Sciatic nerve (tissue), 2 donors: Measurements from ENCODE around the gene LRMDA. TPM values are rescaled to one million over a fixed set of nuclear protein-coding genes. Genes with fewer than 3 reads are reported as not detected.

ENCODE experiments used
- ATAC-seq: fragments of 200-7000 bp; cut with Tn5 transposase; one replicate; pipeline ENCODE4 v1.9.1; 2020; ENCODE audit warnings: mild to moderate bottlenecking, moderate library complexity
- DNase-seq: peaks from one replicate; pipeline ENCODE4 v3.0.0-alpha.2; 2020; ENCODE audit warnings: low spot score
- intact Hi-C: fragments of 100-400 bp; cut with DNase I; formaldehyde crosslinking; loops from one replicate; pipeline ENCODE4 v1.14.2; 2022
- total RNA-seq: library from RNA; stranded (reverse); fragmentation: NEBNext Ultra II Directional; extraction: Animal tissue kit (Norgen Biotek cat#: 25700); gene quantifications from one replicate; pipeline ENCODE4 v1.2.1, GENCODE V29; 2021
- donor health status: DM: no; HTN: no; CAD: no.
- donor health status: DM: no; HTN: no; CAD: no.

The LRMDA gene
- total RNA-seq, 1 donor from 2014 or later = 16.6 TPM

DNA sequence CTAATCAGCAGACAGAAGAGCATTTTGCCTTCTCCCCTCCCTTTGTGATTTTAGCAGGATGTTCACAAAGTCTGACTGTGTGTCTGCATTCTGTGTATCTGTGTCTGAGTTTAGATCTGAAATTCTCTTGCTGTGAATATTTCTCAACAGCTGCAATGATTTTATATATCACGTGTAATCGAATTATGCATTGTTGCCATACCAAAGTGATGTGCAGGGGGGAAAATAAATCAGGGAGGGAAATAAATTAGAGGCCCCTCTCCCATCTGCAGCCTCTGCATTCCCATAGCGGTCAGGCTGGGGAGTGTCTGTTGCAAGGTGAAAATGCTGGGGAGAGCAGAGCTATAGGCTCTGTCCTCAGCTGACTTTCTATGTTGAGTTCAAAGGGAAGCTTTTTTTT, 209.0 kb downstream of the LRMDA start:
- intact Hi-C loops = no loop called here
- no peak for DNase-seq
- ATAC-seq = no peak

DNA sequence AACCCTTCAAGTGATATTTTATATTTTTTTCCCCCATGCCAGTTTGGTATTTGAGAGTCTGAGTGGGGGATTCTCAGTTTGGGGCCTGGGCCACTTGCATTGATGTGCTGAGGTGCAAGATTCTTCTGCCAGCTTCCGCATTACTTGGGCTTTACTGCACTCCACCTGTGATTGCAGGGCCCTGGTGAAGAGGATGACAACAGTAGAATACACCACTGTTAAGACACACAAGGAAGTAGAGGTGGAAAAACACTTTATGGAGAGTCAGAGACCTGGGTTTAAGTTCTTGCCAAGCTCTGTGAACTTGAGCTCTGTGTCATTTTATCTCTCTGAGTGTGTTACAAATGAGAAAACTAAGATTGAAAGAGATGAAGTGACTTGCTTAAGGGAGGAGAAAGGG, 209.4 kb downstream of the LRMDA start:
- ATAC-seq (no peak), DNase-seq (no peak)
- intact Hi-C loops = no loop called here

DNA sequence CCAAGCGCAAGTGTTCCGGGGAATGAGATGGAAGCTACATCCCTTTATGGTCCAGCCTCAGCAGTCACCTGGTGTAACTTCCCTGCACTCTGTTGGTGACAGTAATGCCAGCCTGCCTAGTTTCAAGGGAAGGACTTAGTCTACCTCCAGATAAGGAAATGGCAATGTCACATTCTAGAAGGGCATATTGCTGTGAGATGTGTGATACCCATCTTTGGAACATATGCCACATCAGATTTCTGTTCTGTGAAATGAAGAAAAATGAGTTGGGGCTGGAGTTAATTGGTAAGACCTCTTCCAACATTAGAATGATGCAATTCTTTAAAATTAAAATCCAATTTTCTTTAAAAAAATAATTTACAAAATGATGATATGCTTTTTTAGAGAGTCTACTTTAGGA, 212.0 kb downstream of the LRMDA start:
- intact Hi-C loops = no loop called here
- DNase-seq = no peak
- ATAC-seq = no peak

DNA sequence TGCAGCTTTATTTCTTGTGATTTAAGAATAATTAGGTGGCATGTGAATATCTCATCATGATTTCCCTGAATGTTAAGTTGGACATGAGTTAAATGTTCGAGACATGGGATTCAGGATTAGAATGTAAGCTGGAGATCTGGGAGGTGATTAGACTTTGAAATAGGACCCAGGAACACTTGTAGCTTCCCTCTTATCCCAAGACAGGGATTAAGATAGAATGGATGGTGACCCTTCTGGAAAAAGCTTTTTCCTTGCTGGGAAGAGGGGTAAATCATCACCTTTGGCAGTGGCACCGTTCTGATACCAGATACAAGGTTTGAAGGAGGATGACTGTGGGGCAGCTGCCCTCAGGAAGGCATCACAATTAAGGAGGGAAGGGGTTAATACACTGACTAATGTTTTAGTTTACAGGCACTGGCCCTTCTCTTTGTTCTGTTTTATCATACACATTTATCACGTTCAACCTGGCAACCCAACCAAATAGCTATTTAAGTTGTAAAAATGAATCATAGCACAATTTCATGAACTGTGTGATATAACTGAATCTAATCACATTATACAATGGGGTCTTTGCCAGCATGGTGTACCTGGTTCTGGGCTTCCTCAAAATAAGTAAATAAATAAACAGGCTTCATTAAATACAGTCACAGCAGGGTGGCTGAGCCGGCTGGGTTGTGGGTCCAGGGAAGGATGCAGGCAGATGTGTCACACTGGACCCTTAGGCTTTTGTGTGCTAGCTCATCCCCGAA, 212.7 kb downstream of the LRMDA start:
- intact Hi-C loops = no loop called here
- no peak for DNase-seq
- no peak for ATAC-seq

DNA sequence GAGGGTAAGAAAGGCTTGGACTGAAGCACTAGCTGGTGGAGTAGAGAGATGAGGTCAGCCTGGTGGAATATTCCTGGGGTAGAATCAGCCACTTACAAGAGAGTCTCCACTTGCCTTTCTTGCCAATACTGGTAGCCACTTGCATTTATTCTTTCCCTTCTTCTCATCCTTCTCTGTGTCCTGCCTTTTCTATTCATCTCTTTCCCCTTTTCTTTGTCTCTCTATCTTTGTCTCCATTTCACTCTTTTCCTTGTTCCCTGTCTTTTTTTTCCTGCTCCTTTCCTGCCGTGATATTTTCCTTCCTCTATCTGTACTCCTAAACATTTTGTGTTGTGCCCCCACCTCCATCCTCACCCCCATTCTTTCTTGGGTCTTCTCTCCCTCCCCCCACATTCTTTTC, 214.3 kb downstream of the LRMDA start:
- intact Hi-C loops = no loop called here
- ATAC-seq = no peak
- DNase-seq = no peak

DNA sequence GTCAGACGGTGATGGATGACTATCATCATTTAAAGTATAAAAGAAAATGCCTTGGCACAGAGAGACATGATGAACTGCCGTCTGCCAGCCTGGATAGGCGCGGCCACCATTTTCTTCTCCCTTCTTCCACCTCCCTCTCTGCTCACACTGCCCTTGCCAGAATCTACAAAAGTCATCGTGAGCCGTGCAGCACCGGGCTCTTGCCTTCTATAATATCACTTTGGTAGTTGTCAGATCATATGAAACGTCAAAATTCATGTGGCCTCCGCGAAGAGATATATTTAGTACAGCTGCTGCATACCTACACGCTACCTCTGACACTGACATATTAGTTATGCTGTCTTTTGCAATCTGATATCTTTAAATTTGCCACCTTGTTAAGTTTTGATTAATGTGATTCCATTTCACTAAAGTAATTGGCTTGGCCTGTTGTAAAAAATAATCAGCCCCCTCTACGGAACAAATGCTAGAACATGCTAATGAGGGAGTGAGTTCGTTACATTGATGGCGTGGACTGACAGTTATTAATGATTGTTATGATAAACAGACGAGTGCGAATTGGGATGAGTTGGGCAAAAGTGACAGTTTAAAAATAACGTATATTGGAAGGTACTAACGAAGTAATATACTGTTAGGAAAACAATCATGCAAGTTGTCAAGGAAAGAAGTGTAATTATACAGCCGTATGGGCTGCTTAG, 214.9 kb downstream of the LRMDA start:
- intact Hi-C loops = no loop called here
- ATAC-seq = no peak
- DNase-seq = no peak

DNA sequence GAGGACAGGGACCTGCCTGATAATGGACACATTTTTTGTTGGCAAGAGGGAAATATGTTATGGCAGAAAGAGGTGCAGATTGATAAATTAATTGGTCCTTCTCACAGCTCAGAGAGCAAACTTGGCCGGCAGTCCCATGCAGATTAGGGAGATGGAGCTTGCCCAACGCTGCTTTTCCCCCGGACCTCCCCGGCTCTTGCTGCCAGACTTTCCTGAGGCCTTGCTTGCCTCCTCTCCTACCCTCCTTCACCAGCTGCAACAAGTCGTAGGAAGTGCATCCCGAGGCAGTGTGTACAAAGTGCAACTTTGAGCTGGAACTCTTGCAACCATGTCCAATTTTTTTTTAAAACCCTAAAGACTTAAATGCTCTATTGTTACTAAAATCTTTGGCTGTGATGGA, 215.5 kb downstream of the LRMDA start:
- intact Hi-C loops = no loop called here
- ATAC-seq (no peak), DNase-seq (no peak)

DNA sequence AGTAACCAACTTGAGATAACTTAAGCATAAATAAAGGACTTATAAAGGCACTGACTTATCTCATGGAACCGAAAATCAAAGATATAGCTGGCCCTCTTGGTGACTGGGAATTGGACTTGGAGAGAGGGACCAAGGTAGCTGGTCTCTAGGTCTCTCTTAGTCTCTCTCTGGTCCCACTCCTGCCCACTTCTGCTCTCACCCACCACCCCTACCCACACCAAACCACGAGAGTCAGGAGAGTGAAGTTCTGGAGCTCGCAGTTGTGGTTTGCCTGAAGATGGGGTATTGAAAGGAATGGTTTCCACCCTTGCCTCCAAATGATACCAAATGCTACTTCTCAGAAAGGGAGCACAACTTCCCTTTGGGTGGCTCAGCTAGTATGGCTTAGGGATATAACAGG, 216.3 kb downstream of the LRMDA start:
- no peak for ATAC-seq
- DNase-seq = no peak

DNA sequence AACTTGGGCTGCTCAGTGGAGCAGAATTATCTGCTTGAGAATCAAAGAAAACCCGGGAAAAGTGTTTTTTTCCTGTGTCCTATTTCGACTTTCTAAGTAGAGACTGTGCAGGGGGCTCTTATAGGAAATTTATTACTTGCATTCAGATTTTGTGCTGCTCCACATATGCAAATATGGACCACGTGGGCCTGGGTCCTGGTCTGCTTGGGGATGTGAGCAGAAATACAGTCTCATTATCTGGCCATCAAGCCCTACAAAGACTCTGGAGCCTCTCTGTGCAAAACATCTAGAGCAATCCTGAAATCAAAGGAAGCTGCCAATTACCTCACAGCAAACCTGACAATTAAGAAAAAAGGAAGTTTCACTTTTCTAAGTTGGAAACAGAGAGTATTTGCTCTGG, 216.9 kb downstream of the LRMDA start:
- ATAC-seq (no peak), DNase-seq (no peak)
- intact Hi-C loops = no loop called here

More for the DNA sequence above, 216.3 kb downstream of the LRMDA start:
- intact Hi-C loops = no loop called here

DNA sequence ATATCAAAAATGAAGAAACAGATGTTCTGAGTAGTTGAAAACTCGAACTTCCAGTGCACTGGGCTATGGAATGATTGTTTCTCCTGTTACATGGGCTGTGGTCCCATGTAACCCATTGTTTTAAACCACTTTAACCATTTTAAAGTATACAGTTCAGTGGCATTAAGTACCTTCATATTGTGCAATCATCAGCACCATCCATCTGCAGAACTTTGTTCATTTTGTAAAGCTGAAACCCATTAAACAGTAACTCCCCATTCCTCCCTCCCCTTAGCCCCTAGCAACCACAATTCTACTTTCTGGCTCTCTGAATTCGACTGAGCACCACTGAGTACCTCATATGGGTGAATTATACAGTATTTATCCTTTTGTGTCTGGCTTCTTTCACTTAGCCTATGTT, 217.4 kb downstream of the LRMDA start:
- ATAC-seq (no peak), DNase-seq (no peak)
- intact Hi-C loops = no loop called here

DNA sequence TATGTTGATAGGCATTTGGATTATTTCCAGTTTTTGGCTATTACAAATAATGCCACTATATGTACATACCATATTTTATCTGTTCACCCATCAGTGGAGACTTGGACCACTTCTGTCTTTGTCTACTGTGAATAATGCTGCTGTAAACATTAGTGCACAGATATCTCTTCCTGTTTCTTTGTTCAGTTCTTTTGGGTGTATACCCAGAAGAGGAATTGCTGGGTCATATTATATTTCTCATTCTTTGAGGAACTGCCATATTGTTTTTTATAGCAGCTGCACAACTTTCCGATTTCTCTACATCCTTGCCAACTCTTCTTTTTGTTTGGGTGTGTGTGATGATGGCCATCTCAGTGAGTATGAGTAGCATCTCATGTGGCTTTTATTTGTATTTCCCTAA, 218.0 kb downstream of the LRMDA start:
- ATAC-seq (no peak), DNase-seq (no peak)
- intact Hi-C loops = no loop called here

DNA sequence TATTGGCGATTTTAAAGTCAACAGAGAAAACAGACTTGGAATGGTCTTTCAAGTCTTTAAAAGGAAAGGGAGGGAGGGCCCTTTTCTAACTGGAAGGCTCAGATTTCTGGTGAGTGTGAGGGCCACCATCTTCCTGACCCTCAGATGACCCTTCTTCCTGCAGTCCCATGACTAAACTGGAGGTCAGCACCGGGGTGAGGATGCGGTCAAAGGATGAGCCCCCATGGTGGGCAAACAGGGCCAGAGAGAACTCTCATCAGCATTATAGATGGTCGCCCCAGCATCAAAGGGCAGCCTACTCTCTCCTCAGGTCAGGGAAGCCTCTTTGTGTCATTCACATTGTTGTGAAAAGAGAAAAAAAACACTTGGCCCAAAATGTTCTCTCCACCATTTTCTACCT, 219.2 kb downstream of the LRMDA start:
- intact Hi-C loops = no loop called here
- DNase-seq = no peak
- no peak for ATAC-seq

DNA sequence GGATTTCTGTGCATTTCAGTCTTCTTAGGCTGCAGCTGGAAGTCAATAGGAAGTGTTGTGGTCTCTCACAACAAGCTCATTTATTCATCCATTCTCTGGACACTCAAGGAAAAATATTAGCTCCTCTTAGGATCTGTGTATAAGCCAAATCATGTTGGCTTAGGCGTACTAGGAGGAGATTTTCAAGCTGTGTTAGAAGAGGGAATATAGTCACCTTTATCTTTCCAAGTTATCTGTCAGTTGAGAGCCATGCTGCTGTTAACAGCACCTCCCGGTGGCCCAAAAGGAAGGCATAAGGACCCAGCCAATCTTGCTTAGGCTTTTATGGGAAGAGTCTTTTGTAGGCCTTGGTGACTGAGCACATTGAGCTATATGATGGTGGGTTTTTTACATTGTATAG, 220.0 kb downstream of the LRMDA start:
- intact Hi-C loops = no loop called here
- ATAC-seq = no peak
- DNase-seq = no peak

DNA sequence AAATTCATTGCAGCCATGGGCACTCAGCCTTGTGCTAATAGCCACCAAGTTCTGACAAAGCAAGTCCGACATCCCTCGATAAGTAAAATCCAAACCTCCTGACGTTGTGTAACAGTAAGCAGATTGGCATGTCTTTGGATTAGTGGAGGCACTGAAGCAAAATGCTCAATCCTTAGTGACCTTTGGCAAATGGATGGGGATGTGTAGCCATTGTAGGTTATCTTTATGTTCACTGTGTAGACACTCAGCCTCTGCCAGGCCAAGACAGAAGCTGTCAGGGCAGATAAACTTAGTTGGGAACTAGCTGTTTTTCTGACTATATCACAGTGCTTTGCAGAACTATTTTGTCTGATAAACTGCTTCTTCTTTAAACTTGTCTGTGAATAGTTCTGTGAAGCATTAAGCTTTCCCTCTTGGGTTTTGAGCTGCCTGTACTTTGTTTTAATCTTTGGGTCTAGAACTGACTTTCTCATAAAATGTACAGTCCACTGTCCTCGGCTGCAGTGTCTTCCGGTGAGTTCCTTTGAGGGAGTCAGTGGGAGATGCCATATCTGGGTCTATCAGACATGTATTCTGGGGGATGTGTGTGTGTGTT, 220.8 kb downstream of the LRMDA start:
- intact Hi-C loops = no loop called here
- DNase-seq = no peak
- ATAC-seq = no peak

DNA sequence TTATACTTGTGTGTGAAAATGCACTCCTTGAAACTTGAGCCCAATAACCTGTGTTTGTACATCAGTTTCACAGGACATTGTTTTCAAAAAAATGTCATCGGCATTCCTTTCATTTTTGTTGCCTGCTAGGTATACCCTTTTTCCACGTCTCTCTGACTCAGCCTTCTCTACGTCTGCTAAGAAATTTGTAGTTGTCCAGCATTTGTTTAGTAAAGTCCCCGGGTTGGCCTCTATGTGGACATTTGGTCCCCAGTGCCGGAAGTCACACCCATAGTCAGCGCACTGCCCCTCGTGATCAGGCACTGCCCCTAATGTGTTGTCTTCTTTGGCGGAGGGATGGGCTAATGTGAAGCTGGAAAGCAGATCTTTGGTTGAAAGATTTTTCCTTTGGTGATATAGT, 222.3 kb downstream of the LRMDA start:
- no peak for ATAC-seq
- intact Hi-C loops = no loop called here
- no peak for DNase-seq

DNA sequence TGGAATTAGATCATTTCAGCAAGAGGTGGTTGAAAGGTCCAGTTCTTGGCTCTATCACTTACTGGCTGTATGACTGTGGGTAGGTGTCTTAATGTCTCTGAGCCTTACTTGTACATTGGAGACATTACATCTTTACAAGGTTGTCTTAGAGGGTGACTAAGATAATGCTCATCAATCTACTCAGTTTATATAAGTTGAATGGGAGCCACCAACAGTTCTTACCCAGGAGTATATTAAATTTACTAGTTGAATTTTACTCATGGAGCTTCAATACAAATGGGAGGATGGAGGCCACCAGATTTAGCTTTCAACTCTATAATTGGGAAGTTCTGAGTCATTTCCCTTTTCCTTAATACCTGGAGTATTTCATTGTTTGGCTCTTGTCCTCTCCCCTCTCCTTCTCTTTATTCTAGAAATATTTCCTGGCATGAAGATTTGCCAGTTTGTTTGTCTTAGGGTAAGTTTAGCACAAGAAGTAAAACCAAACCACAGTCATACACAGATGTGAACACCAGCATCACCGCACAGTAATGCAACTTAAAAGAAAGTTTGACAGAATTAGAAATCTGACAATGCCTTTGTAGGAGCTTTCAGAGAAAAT, 222.8 kb downstream of the LRMDA start:
- ATAC-seq (peak; percentile 9), DNase-seq (no peak)
- intact Hi-C loops = no loop called here

DNA sequence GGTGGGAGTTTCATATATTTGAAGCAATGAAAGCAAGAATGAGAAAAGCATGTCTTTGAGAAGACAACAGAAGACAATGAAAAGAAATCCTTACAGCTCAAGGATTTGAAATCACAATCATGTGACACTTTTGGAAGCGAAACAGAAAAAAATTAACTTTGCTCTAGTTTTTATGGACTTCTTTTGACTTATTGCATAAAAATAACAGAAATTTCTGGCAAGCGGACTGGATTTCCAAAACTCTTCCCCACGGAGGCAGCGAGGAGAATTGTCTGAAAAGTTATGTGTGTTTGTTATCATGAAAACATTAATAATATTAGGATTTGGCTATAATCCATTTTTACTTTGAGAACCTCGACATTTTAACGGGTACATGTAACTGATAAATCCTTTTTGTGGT, 223.3 kb downstream of the LRMDA start:
- DNase-seq (no peak), ATAC-seq (peak; percentile 67)
- intact Hi-C loops = no loop called here

DNA sequence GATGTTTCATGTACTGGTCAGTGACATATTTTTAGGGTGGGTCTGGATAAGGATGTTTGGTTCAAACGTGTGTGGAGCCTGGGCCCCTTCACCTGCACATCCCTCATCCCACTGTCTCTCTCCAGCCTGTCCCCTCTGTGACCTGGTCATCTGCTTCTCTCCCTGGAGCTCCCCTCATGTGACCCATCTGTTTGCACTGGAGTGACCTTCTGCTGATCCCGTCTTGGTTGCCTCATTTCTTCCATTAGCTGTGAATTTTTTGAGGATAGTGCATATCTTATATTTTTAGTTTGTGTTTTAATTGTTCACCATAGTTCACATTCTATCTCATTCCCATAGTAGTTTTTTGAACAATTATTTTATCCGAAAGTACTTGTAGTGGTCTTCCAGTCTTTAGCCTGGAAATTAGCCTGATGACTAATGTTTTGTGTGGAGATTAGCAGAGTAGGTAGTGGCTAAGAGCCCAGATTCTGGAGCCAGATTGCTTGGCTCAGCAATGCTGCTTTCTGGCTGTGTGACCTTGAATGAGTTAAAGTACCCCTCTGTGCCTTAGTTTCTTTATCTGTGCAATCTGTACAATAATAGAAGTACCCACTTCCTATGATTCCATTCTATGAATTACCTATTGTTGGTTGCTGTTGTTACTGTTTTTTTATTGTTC, 224.5 kb downstream of the LRMDA start:
- DNase-seq (no peak), ATAC-seq (peak; percentile 79)
- intact Hi-C loops = no loop called here

DNA sequence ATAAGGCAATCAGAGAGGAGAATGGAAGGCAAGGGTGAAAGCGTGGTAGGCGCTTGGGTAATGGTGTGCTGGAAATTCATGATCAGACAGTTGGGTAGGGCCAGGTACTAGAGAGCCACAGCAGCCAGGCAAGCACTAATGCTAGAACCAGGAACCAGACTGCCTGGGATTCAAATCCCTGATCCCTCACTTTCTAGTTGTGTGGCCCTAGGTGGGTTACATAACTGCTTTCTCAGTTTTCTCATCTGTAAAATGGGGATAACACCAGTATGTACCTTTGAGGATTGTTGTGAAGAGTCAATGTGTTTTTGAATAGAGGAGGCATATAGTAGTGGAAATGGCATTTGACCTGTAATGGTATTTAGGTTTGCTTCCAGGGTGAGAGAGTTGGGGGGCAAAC, 225.9 kb downstream of the LRMDA start:
- intact Hi-C loops = no loop called here
- DNase-seq (no peak), ATAC-seq (no peak)

DNA sequence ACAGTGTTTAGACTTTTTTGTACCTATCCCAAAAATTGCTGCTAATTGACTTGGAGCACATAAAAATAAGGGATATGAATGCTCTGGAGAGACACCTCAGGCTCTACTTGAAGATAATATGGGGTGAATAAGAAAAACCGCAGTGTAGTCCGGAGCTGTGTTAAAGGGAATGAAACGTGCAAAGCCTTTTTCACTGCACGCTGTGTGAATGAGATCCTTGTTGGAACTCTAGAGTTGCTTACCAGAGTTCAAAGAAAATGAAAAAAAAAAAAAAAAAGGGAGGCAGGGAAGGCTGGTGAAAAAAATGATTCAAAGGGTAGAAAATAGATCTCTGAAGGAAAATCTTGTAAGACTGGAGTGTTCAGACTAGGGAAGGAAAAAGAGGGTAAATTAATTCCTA, 226.6 kb downstream of the LRMDA start:
- intact Hi-C loops = no loop called here
- ATAC-seq = no peak

More for the DNA sequence above, 226.6 kb downstream of the LRMDA start:
- DNase-seq = no peak
